ENCODE results near the gene TNNC2.

- no peak for TF ChIP-seq CTCF (IDR thresholded peaks at IDR 0.05)
- TF ChIP-seq EP300 (IDR thresholded peaks at IDR 0.05) = no peak
These were observed 40.2 kb upstream of the TNNC2 start for GRCh38 chr20:45867136-45867818.
